Measurements from ENCODE around the gene DOCK2. TPM values are rescaled to one million over a fixed set of nuclear protein-coding genes. Genes with fewer than 3 reads are reported as not detected.
"Not testable (repeated sequence)": the region's sequence is repeated elsewhere in the genome, so short reads cannot be mapped to it uniquely, and the experiment has no call there.

DOCK2 gene
- total RNA-seq, 1 donor from 2014 or later, result not detected

DNA sequence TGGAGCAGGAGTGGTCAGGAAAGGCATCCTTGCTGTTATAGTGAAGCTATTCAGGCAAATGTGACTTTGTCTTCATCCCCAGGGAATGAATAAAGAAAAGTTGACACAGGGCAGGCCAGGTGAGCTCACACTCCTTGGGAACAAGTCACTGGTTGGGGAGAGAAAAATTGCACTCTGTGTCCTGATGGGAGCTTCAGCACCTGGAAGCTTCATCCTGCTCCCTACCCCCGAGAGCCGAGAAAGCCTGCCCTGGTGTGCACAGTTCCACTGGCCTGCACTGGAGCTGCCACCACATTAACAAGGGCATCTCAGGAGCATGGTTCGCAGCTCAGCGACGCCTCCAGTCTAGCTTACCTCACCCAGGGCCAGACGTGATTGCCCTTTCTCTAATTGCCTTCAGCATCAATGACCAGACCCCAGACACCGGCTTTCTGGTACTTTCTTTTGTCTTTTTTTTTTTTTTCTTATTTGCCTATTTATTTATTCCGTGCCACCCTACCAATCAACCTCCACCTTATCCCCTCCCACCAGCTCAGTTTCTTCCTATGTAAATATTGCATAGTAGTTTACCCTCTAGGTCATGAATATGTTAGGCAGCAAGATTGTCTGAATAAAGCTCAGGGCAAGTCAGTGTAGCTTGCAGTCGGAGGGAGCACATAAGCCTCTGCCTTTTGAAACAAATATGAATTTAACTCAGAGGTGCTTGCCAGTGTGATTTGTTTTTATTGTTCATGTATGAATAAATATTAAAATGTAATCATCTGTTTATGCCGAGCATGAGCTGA lies 87.4 kb downstream of the DOCK2 start:
- DNase-seq (ENCODE audit: low read depth) (no peak), FAIRE-seq (no peak)
- TF ChIP-seq, protein P1, sequence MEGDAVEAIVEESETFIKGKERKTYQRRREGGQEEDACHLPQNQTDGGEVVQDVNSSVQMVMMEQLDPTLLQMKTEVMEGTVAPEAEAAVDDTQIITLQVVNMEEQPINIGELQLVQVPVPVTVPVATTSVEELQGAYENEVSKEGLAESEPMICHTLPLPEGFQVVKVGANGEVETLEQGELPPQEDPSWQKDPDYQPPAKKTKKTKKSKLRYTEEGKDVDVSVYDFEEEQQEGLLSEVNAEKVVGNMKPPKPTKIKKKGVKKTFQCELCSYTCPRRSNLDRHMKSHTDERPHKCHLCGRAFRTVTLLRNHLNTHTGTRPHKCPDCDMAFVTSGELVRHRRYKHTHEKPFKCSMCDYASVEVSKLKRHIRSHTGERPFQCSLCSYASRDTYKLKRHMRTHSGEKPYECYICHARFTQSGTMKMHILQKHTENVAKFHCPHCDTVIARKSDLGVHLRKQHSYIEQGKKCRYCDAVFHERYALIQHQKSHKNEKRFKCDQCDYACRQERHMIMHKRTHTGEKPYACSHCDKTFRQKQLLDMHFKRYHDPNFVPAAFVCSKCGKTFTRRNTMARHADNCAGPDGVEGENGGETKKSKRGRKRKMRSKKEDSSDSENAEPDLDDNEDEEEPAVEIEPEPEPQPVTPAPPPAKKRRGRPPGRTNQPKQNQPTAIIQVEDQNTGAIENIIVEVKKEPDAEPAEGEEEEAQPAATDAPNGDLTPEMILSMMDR (IDR thresholded peaks at IDR 0.05; ENCODE audit: insufficient read depth, low read length, severe bottlenecking), result no peak
- Histone ChIP-seq H3K4me3 (ENCODE audit: low read depth, low read length) (no peak overlapping the region), H3K36me3 (ENCODE audit: control insufficient read depth, insufficient read depth, low read length) (no peaks in the 10 kb centered on the region), H3K27me3 (ENCODE audit: control insufficient read depth, insufficient read depth, low read length) (peaks cover 3% of the 10 kb centered on the region)

DNA sequence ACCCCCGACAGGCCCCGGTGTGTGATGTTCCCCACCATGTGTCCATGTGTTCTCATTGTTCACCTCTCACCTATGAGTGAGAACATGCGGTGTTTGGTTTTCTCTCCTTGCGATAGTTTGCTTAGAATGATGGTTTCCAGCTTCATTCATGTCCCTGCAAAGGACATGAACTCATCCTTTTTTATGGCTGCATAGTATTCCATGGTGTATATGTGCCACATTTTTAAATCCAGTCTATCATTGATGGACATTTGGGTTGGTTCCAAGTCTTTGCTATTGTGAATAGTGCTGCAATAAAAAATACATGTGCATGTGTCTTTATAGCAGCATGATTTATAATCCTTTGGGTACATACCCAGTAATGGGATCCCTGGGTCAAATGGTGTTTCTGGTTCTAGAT lies 88.6 kb downstream of the DOCK2 start:
- not testable (repeated sequence) for H3K4me3 ChIP-seq (ENCODE audit: low read depth, low read length); H3K27me3 ChIP-seq (ENCODE audit: control insufficient read depth, insufficient read depth, low read length); FAIRE-seq; DNase-seq (ENCODE audit: low read depth); H3K36me3 ChIP-seq (ENCODE audit: control insufficient read depth, insufficient read depth, low read length)

DNA sequence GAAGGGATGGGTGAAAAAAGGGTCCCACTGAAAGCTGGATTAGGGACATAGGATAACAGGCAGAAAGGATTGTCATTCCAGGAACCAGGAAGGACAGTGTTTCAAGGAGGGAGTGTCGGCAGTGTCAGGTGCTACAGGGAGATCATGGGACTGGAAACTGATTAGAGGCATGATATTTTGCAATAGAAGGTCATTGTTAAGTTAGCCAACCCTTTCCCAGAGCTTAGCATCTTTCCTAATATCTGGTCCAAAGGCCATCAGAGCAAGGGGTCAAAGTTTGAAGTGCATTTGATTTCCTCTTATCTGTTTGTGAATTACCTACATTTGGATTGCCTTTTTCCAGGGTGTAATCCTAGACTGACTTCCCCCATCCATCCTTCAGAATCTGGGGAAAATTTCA lies 91.3 kb downstream of the DOCK2 start:
- Histone ChIP-seq H3K4me3 (ENCODE audit: low read depth, low read length) (no peak overlapping the region), H3K36me3 (ENCODE audit: control insufficient read depth, insufficient read depth, low read length) (no peaks in the 10 kb centered on the region), H3K27me3 (ENCODE audit: control insufficient read depth, insufficient read depth, low read length) (peaks cover 3% of the 10 kb centered on the region)
- DNase-seq (ENCODE audit: low read depth) (no peak), FAIRE-seq (no peak)
- TF ChIP-seq, protein P1 (IDR thresholded peaks at IDR 0.05; ENCODE audit: insufficient read depth, low read length, severe bottlenecking), result no peak

DNA sequence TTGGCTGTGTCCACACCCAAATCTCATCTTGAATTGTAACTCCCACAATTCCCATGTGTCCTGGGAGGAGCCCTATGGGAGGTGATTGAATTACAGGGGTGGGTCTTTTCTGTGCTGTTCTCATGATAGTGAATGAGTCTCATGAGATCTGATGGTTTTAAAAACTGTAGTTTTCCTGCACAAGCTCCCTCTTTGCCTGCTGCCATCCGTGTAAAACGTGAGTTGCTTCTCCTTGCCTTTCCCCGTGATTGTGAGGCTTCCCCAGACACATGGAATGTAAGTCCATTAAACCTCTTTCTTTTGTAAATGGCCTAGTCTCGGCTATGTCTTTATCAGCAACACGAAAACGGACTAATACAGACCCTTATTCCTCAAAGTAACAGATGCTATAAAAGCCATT lies 94.1 kb downstream of the DOCK2 start:
- no peaks in the 10 kb centered on the region for H3K27me3 ChIP-seq (ENCODE audit: control insufficient read depth, insufficient read depth, low read length)
- DNase-seq (ENCODE audit: low read depth) (no peak), FAIRE-seq (no peak)
- TF ChIP-seq, protein P1 (IDR thresholded peaks at IDR 0.05; ENCODE audit: insufficient read depth, low read length, severe bottlenecking), result no peak
- H3K4me3 ChIP-seq (ENCODE audit: low read depth, low read length), result no peak overlapping the region
- no peaks in the 10 kb centered on the region for H3K36me3 ChIP-seq (ENCODE audit: control insufficient read depth, insufficient read depth, low read length)

DNA sequence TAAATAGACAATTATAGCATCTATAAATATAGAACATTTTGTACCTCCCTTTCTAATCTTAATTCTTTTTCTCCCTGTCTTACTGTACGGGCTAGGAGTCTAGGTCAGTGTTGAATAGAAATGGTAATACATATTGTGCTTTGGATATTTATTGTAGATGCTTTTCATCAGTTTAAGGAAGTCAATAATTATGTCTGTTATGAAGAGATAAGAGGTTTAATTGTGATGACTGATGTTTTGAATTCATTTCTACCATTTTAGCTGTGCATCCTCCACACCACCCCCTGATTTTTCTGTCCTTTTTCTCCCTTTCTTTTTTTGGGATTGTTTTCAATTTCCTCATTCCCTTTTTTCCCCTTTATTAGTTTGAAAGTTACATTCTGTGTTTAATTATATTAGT lies 95.8 kb downstream of the DOCK2 start:
- FAIRE-seq, result no peak
- no peaks in the 10 kb centered on the region for H3K27me3 ChIP-seq (ENCODE audit: control insufficient read depth, insufficient read depth, low read length)

DNA sequence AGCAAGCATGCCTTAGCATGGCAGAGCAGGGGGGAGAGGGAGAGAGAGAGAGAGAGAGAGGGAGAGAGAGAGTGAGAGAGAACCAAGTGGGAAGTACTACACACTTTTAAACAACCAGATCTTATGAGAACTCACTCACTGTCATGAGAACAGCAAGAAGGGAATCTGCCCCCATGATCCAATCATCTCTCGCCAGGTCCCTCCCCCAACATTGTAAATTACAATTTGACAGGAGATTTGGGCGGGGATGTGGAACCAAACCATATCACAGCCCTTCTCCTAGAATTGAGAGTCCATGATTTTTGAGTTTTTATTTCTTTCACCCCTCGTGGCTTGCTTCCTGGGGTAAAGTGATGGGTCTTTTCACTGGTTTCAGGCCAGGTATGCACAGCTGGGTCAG lies 98.8 kb downstream of the DOCK2 start:
- Histone ChIP-seq H3K36me3 (ENCODE audit: control insufficient read depth, insufficient read depth, low read length) (no peaks in the 10 kb centered on the region), H3K27me3 (ENCODE audit: control insufficient read depth, insufficient read depth, low read length) (no peaks in the 10 kb centered on the region), H3K4me3 (ENCODE audit: low read depth, low read length) (no peak overlapping the region)
- FAIRE-seq (no peak), DNase-seq (ENCODE audit: low read depth) (no peak)
- TF ChIP-seq, protein P1 (IDR thresholded peaks at IDR 0.05; ENCODE audit: insufficient read depth, low read length, severe bottlenecking), result no peak

More for the DNA sequence above, 95.8 kb downstream of the DOCK2 start:
- Histone ChIP-seq H3K36me3 (ENCODE audit: control insufficient read depth, insufficient read depth, low read length) (no peaks in the 10 kb centered on the region), H3K4me3 (ENCODE audit: low read depth, low read length) (no peak overlapping the region)
- DNase-seq (ENCODE audit: low read depth), result no peak
- TF ChIP-seq, protein P1 (IDR thresholded peaks at IDR 0.05; ENCODE audit: insufficient read depth, low read length, severe bottlenecking), result no peak
